ENCODE results near the gene CYP1A2.
"Not testable (repeated sequence)": the region's sequence is repeated elsewhere in the genome, so short reads cannot be mapped to it uniquely, and the experiment has no call there.

CYP1A2 gene

GRCh38 chr15:74738239-74738638 is 10.4 kb upstream of the CYP1A2 start:
- FAIRE-seq: not testable (repeated sequence)

- FAIRE-seq: no peak
Measured at GRCh38 chr15:74742422-74742821, 6.2 kb upstream of the CYP1A2 start.

- no peak for FAIRE-seq
Measured at GRCh38 chr15:74746389-74746788, 2.3 kb upstream of the CYP1A2 start.

GRCh38 chr15:74749832-74750231 is 1.2 kb downstream of the CYP1A2 start:
- no peak for FAIRE-seq

GRCh38 chr15:74750751-74751150 is 2.1 kb downstream of the CYP1A2 start:
- FAIRE-seq: no peak

- FAIRE-seq: no peak
Measured at GRCh38 chr15:74752011-74752410, 3.4 kb downstream of the CYP1A2 start.

GRCh38 chr15:74752531-74752930 is 3.9 kb downstream of the CYP1A2 start:
- no peak for FAIRE-seq

- no peak for FAIRE-seq
Measured at GRCh38 chr15:74754593-74755215, 6.1 kb downstream of the CYP1A2 start.

- FAIRE-seq: no peak
Measured at GRCh38 chr15:74758736-74759135, 10.1 kb downstream of the CYP1A2 start.

- no peak for FAIRE-seq
Measured at GRCh38 chr15:74762791-74763150, 14.1 kb downstream of the CYP1A2 start.

GRCh38 chr15:74763416-74763815 is 14.8 kb downstream of the CYP1A2 start:
- no peak for FAIRE-seq

- FAIRE-seq: no peak
Measured at GRCh38 chr15:74767167-74768098, 18.8 kb downstream of the CYP1A2 start.

GRCh38 chr15:74768099-74768770 is 19.6 kb downstream of the CYP1A2 start:
- FAIRE-seq: no peak

- no peak for FAIRE-seq
Measured at GRCh38 chr15:74768771-74769342, 20.2 kb downstream of the CYP1A2 start.

GRCh38 chr15:74769463-74770025 is 20.9 kb downstream of the CYP1A2 start:
- no peak for FAIRE-seq

- FAIRE-seq: no peak
Measured at GRCh38 chr15:74770211-74770903, 21.7 kb downstream of the CYP1A2 start.

GRCh38 chr15:74773329-74773728 is 24.7 kb downstream of the CYP1A2 start:
- no peak for FAIRE-seq

GRCh38 chr15:74773731-74774252 is 25.1 kb downstream of the CYP1A2 start:
- FAIRE-seq: no peak

- no peak for FAIRE-seq
Measured at GRCh38 chr15:74775132-74775562, 26.5 kb downstream of the CYP1A2 start.

GRCh38 chr15:74775894-74776293 is 27.2 kb downstream of the CYP1A2 start:
- no peak for FAIRE-seq

- no peak for FAIRE-seq
Measured at GRCh38 chr15:74776821-74777768, 28.4 kb downstream of the CYP1A2 start.

Measured in islet of Langerhans (tissue), 1 donor.